NCI-H446 treated with DMSO at 0.1 percent for 48 hours (cell line): ENCODE data around the gene INAVA.

Source experiments
- DNase-seq: peaks from one replicate; lab custom pipeline; 2025; lab: John Stamatoyannopoulos, UW

INAVA gene

GRCh38 chr1:200875416-200875815 is 19.3 kb upstream of the INAVA start:
- no peak for DNase-seq

GRCh38 chr1:200877010-200877409 is 17.7 kb upstream of the INAVA start:
- no peak for DNase-seq

GRCh38 chr1:200877839-200878551 is 16.7 kb upstream of the INAVA start:
- DNase-seq = no peak

- DNase-seq = no peak
Measured at GRCh38 chr1:200880212-200880611, 14.5 kb upstream of the INAVA start.

DNA sequence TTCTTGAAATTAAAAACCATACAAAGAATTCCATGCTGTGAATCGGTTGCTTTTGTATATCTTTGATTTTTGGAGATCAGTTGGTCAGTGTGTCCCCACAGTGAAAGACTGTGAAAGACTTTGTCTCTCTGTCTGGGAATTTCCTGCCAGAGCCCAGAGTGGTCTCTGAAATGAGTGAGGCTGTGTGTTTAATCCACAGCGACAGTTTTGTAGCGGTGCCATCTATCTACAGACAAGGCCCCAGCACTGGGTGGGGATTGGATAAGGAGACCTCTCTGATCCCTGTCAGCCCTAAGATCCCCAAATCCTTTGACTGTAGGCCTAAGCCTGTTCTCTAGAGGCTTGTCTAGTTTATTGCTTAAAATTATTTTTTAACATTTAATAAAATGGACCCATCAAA is 11.6 kb upstream of the INAVA start:
- no peak for DNase-seq

GRCh38 chr1:200885623-200886402 is 8.9 kb upstream of the INAVA start:
- DNase-seq = no peak

DNA sequence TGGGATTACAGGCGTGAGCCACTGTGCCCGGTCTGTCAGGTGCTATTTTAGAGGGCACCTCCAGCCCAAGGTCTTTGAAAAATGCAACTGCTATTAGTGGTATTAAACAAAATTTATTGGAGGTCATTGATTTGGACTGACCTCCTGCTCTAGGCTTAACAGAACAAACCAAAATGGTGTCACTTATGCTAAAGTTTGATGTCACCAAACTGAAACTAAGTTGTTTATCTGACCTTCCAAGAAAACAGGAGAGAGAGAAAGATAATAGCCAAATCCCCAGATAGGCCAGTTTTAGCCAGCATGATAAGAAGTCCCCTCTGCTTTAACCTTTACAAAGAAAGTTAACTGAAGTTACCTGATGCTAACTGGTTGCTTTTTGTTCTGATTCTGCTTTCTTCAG is 8.1 kb upstream of the INAVA start:
- no peak for DNase-seq

DNA sequence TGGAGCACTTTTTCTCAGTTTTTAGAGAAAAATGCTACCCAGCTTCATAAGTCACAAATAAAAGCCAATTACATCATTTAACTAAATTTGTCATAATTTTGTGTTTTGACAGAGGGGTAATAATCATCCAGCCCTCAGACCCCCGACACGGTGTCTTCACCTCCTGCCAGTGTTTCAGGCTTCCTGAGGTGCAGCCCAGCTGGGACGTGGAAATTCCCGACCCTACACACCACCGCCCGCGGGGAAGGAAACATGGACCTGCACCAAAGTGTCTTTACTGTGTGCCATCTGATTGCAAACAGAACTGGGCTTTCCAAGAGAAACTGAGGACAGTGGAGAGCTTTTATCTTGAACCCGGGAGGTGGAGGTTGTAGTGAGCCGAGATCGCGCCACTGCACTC is 7.7 kb upstream of the INAVA start:
- DNase-seq = no peak

DNA sequence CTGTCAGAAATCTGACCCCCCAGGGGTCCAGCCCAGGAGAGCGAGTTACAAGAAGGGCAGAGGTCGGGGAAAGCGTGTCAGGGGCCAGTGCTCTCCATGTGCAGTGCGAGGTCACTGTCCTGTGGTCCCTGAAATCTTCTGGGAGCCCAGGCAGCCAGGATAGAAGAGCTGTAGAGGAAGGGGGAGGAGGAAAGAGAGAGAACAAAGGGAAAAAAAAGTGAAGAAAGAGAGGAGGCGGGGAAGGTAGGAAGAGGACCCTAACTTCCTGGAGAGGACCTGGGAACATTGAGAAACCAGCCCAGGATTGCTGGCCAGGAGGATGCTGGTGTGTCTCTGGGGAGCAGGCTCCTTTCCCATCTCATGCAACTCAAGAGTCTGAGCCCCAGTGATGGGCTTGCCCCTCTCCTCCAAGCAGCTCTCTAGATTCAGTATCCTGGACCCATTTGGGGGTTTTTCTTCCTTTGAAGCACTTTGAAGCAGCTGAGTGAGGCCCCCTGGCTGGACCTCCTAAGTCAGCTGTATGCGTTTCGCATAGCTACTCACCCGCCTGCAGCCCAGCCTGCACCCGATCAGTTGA is 6.8 kb upstream of the INAVA start:
- DNase-seq = no peak

DNA sequence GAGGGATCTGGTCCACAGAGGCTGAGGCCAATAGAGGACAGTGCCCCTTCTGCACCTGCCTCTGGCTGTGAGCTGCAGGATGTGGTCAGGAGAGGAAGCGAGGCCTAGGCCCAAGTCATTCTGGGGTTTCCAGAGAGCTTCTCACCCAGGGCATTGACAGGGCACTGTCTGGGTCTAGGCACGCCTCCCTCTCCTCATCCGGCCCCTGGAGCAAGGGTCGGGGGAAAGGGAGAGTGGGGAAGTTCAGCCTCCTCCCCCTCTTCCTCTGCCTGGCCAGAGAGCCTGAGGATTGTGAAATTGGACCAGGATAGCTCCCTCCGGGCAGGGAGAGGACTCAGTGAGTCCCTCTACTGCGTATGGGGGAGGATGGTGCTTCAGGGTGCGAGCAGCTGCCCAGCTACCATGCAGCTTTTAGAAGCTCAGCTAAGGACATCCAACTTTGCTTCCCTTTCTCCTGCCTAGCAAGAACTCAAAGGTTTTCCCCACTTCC is 6.3 kb upstream of the INAVA start:
- DNase-seq = no peak

- no peak for DNase-seq
Measured at GRCh38 chr1:200889571-200889970, 5.1 kb upstream of the INAVA start.

- no peak for DNase-seq
Measured at GRCh38 chr1:200890027-200890426, 4.7 kb upstream of the INAVA start.

DNA sequence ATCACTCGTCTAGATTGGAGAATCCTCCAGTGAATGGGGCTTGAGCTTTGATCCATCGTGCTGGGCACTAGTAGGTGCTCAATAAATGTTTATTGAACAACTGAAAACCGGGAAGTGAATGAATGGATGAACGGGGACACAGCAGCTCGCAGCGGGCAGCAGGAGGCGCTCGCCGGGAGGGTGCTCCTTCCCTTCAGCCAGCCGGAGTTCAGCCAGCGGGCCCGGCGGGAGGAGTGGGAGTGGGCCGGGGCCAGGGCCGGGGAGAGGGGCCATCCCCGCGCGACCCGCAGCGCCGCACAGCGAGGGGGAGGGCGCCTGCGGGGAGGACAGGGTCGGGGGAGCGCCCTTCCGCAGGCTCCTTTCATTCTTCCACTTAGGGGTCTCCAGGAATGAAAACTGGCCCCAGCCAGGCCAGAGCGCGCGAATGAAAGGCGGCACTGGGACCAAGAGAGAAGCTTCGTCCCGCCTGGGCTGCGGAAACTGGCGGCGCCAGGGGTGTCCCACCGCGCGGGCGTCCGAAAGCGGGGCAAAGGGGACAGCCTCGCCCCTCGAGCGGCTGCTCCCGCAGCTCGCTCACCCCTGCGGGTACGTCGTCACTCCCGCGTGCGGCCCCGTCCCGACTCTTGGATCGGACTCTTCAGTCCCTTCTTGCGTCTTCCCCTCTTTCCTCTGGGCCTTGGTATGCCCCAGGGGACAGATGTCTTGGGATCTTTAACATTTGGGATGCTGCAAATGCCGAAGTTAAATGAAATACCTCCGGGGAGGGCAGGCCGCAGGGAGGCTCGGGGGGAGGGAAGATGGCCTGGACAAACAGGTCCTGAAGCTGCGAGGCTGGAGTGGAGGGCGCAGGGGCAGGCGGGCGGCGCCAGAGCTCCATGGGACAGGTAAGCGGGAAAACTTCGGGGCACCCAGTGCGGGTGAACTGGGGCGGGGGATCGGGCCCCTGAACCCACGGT is 3.6 kb upstream of the INAVA start:
- no peak for DNase-seq

GRCh38 chr1:200891774-200892157 is 2.9 kb upstream of the INAVA start:
- no peak for DNase-seq

- no peak for DNase-seq
Measured at GRCh38 chr1:200892546-200892945, 2.2 kb upstream of the INAVA start.

GRCh38 chr1:200892958-200893357 is 1.7 kb upstream of the INAVA start:
- DNase-seq = no peak

DNA sequence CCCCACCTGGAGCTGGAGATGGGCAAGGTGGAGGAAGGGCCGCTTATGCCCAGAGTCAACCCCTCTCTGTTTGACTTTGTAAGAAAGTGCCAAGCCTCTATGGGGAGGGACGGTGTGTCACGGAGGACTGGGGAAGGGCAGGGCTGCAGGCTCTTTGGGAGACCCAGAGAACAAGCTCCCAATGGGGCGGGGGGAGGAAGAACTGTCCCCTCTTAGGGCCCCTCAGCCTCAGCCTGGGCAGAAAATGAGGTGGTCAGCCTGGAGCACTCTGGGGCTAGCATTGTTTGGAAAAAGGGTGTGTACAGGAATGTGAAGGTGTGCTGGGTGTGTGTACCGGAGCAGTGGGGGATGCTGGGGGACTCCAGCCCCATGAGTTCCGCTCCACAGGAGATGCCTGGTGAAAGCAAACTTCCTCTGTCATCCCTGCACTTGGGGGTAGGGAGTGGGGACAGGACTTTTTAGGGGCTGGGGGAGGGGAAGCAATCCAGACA is 1.2 kb upstream of the INAVA start:
- DNase-seq = no peak

DNA sequence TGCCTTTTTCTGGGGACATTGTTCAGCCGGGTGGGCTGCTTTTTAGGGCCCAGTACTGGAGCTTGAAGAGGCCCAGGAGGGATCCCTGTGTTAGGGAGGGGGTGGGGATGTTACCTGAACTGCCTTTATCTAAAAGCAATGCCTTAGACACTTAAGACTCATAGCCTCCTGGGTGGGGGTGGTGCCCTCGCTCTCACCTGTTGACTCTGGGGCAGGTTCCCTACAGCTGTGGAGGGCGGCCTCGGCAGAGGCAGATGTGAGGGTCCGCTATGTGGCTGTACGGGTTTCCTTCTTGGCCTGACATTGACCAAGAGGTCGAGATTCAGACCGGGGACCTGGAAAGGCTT is 716 bp downstream of the INAVA start:
- DNase-seq = no peak

DNA sequence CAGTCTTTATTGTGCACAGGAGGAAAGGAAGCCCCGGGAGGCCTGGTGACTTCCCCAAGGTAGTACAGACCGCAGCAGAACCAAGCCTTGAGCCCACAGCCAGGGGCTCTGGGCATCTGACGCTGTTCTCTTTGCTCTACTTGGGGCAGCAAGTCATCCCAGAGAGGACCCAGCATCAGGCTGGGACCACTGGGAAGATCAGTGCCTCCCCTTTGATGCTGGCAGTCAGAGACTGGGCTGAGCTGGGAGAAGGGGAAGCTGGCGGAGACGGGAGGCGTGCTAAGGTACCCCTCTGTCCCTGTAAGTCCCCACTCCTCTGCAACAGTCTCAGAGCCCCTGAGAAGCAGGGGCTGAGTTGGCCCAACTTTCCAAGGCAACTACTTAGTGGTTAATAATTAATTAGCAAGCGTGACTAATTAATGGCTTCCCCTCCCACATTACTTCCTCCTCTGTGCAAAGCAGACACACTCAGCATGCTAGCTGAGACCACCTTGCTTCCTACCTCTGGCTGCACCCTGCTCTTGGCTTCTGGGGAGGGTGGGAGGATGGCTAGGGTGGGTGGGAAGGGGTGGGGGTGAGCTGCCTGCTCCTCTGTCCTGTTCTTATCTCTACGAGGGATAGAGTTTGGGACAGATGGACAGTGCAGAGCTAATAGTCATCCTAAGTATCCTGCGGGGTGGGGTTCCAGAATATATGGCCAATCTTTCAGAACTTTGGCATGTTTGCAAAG is 1.3 kb downstream of the INAVA start:
- DNase-seq = no peak

- DNase-seq = no peak
Measured at GRCh38 chr1:200896531-200897196, 2.0 kb downstream of the INAVA start.

GRCh38 chr1:200897259-200897658 is 2.6 kb downstream of the INAVA start:
- DNase-seq = no peak
